Measurements from ENCODE around the gene BUB3.

BUB3 gene

GRCh38 chr10:123154092-123154710 is at the start of gene BUB3:
TSS of gene BUB3 (plus strand) at chr10:123154402. CDS start at chr10:123154918, 516 bp downstream.
- Mint-ChIP-seq H3K36me3 (peaks cover 21% of the 10 kb centered on the region), H3K4me3 (peak within 1 kb of the TSS; percentile 100), H3K27me3 (peaks cover 6% of the 10 kb centered on the region), H3K9me3 (no peaks in the 10 kb centered on the region), H3K27ac (peak within 1 kb of the TSS; percentile 96), H3K4me1 (peaks cover 34% of the 10 kb centered on the region)
- peak; percentile 90 for ATAC-seq (ENCODE audit: low read depth)
- peak; percentile 79 to 91 for DNase-seq (ENCODE audit: low spot score in 2 of 2)

GRCh38 chr10:123109466-123109865 is 44.7 kb upstream of the BUB3 start:
- peaks cover 6% of the 10 kb centered on the region for H3K27me3 Mint-ChIP-seq
- no peak for ATAC-seq (ENCODE audit: low read depth)
- no peak overlapping the region for H3K27ac Mint-ChIP-seq
- no peak for DNase-seq (ENCODE audit: low spot score in 2 of 2)
- H3K4me3 Mint-ChIP-seq: no peak overlapping the region
- H3K9me3 Mint-ChIP-seq: no peaks in the 10 kb centered on the region
- no peaks in the 10 kb centered on the region for H3K36me3 Mint-ChIP-seq
- H3K4me1 Mint-ChIP-seq: no peaks in the 10 kb centered on the region

GRCh38 chr10:123117644-123118417 is 36.4 kb upstream of the BUB3 start:
- peaks cover 19% of the 10 kb centered on the region for H3K27me3 Mint-ChIP-seq
- H3K4me3 Mint-ChIP-seq: no peak overlapping the region
- H3K36me3 Mint-ChIP-seq: no peaks in the 10 kb centered on the region

GRCh38 chr10:123119081-123119480 is 35.1 kb upstream of the BUB3 start:
- no peak for ATAC-seq (ENCODE audit: low read depth)
- no peak for DNase-seq (ENCODE audit: low spot score in 2 of 2)
- Mint-ChIP-seq H3K27ac (no peak overlapping the region), H3K36me3 (no peaks in the 10 kb centered on the region), H3K4me1 (no peaks in the 10 kb centered on the region), H3K27me3 (peaks cover 21% of the 10 kb centered on the region), H3K9me3 (no peaks in the 10 kb centered on the region), H3K4me3 (no peak overlapping the region)

More at GRCh38 chr10:123117644-123118417, 36.4 kb upstream of the BUB3 start:
- no peak for DNase-seq (ENCODE audit: low spot score in 2 of 2)
- no peaks in the 10 kb centered on the region for H3K4me1 Mint-ChIP-seq
- H3K27ac Mint-ChIP-seq: no peak overlapping the region
- no peak for ATAC-seq (ENCODE audit: low read depth)
- H3K9me3 Mint-ChIP-seq: no peaks in the 10 kb centered on the region

GRCh38 chr10:123126246-123126645 is 28.0 kb upstream of the BUB3 start:
- Mint-ChIP-seq H3K9me3 (peaks cover 4% of the 10 kb centered on the region), H3K36me3 (no peaks in the 10 kb centered on the region), H3K27ac (no peak overlapping the region), H3K4me3 (no peak overlapping the region), H3K27me3 (peaks cover 35% of the 10 kb centered on the region), H3K4me1 (no peaks in the 10 kb centered on the region)
- DNase-seq (ENCODE audit: low spot score in 2 of 2): no peak
- no peak for ATAC-seq (ENCODE audit: low read depth)

- DNase-seq (ENCODE audit: low spot score in 2 of 2) (no peak), ATAC-seq (ENCODE audit: low read depth) (no peak)
- Mint-ChIP-seq H3K36me3 (no peaks in the 10 kb centered on the region), H3K9me3 (peaks cover 4% of the 10 kb centered on the region), H3K27ac (no peak overlapping the region), H3K4me3 (no peak overlapping the region), H3K4me1 (peaks cover 8% of the 10 kb centered on the region), H3K27me3 (peaks cover 43% of the 10 kb centered on the region)
Observed at GRCh38 chr10:123129618-123130271, 24.5 kb upstream of the BUB3 start.

GRCh38 chr10:123132576-123133477 is 21.4 kb upstream of the BUB3 start:
- Mint-ChIP-seq H3K9me3 (peaks cover 2% of the 10 kb centered on the region), H3K36me3 (no peaks in the 10 kb centered on the region), H3K27ac (peak overlapping the region; percentile 51)

GRCh38 chr10:123133541-123134342 is 20.5 kb upstream of the BUB3 start:
- peaks cover 2% of the 10 kb centered on the region for H3K9me3 Mint-ChIP-seq
- H3K36me3 Mint-ChIP-seq: no peaks in the 10 kb centered on the region
- no peak for DNase-seq (ENCODE audit: low spot score in 2 of 2)
- peaks cover 33% of the 10 kb centered on the region for H3K27me3 Mint-ChIP-seq
- no peak for ATAC-seq (ENCODE audit: low read depth)
- peak overlapping the region; percentile 51 for H3K27ac Mint-ChIP-seq
- H3K4me1 Mint-ChIP-seq: peaks cover 8% of the 10 kb centered on the region
- H3K4me3 Mint-ChIP-seq: no peak overlapping the region

More at GRCh38 chr10:123132576-123133477, 21.4 kb upstream of the BUB3 start:
- H3K27me3 Mint-ChIP-seq: peaks cover 36% of the 10 kb centered on the region
- DNase-seq (ENCODE audit: low spot score in 2 of 2): peak; percentile 79 to 84
- peak overlapping the region; percentile 57 for H3K4me3 Mint-ChIP-seq
- H3K4me1 Mint-ChIP-seq: peaks cover 8% of the 10 kb centered on the region
- ATAC-seq (ENCODE audit: low read depth): peak; percentile 72

- Mint-ChIP-seq H3K36me3 (no peaks in the 10 kb centered on the region), H3K27me3 (peaks cover 29% of the 10 kb centered on the region), H3K27ac (peak overlapping the region; percentile 51), H3K4me3 (no peak overlapping the region), H3K4me1 (peaks cover 8% of the 10 kb centered on the region), H3K9me3 (no peaks in the 10 kb centered on the region)
- ATAC-seq (ENCODE audit: low read depth) (no peak), DNase-seq (ENCODE audit: low spot score in 2 of 2) (no peak)
Observed at GRCh38 chr10:123134343-123134914, 19.8 kb upstream of the BUB3 start.

- H3K36me3 Mint-ChIP-seq: no peaks in the 10 kb centered on the region
- H3K4me3 Mint-ChIP-seq: no peak overlapping the region
- ATAC-seq (ENCODE audit: low read depth): no peak
- H3K27ac Mint-ChIP-seq: no peak overlapping the region
- DNase-seq (ENCODE audit: low spot score in 2 of 2): no peak
- H3K9me3 Mint-ChIP-seq: no peaks in the 10 kb centered on the region
- H3K27me3 Mint-ChIP-seq: peaks cover 25% of the 10 kb centered on the region
- peaks cover 8% of the 10 kb centered on the region for H3K4me1 Mint-ChIP-seq
Observed at GRCh38 chr10:123134915-123135414, 19.2 kb upstream of the BUB3 start.

GRCh38 chr10:123135415-123136141 is 18.6 kb upstream of the BUB3 start, which contains the start of gene HMX3:
TSS of gene HMX3 (plus strand) at chr10:123135970. CDS start at chr10:123136051, 81 bp downstream.
- Mint-ChIP-seq H3K36me3 (no peaks in the 10 kb centered on the region), H3K4me3 (peak within 1 kb of the TSS; percentile 50), H3K4me1 (peaks cover 8% of the 10 kb centered on the region), H3K9me3 (no peaks in the 10 kb centered on the region), H3K27ac (peak within 1 kb of the TSS; percentile 79), H3K27me3 (peaks cover 23% of the 10 kb centered on the region)
- no peak for ATAC-seq (ENCODE audit: low read depth)
- peak in 1 of 2 donors; percentile 38 for DNase-seq (ENCODE audit: low spot score in 2 of 2)

- DNase-seq (ENCODE audit: low spot score in 2 of 2) (no peak), ATAC-seq (ENCODE audit: low read depth) (no peak)
- peak overlapping the region; percentile 79 for H3K27ac Mint-ChIP-seq
- no peaks in the 10 kb centered on the region for H3K9me3 Mint-ChIP-seq
- peak overlapping the region; percentile 50 for H3K4me3 Mint-ChIP-seq
- H3K4me1 Mint-ChIP-seq: peaks cover 8% of the 10 kb centered on the region
- no peaks in the 10 kb centered on the region for H3K36me3 Mint-ChIP-seq
- H3K27me3 Mint-ChIP-seq: peaks cover 21% of the 10 kb centered on the region
Observed at GRCh38 chr10:123136221-123136805, 17.9 kb upstream of the BUB3 start.
